ENCODE data around the gene RHOBTB3.

DNA sequence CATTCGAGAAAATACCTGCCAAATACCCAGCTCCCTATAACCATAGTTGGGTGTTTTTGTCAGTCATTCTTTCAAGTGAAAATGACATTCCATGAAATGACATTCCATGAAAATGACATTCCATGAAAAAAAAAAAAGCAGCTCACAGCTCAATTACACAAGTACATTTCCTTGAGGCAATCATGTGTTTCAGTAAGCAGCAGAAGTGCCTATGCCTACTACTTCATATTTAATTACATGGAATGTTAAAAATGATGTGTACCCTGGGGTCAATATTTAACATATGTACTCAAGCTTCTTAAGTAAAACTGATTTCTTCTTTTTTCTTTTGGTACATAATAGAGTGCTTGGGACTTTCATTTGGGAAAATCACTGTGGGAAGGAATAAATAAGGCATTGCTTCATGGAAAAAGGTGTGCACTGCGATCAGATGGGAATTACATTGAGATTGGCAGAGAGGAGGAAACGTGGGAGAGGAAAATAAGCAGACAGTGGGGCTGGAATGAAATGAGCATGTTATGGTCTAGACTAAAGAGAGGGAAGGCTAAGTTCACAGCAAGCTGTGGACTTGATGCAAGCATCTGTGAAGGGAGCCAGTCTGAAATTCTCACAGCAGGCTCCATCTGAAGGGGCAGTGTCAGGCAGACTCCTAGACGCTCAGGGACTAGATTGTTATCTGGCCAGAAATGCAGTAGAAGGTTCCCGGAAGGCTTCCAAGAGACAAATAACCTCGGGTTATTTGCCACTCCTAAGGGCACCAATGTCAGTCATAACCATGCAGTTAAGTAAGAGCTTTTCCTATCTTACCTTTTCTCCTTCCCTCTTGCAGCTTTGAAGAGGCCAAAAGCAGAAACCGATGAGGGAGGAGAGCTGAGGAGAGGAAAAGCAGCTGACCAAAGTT, 33.1 kb upstream of the RHOBTB3 start:
- TF ChIP-seq, protein P1, sequence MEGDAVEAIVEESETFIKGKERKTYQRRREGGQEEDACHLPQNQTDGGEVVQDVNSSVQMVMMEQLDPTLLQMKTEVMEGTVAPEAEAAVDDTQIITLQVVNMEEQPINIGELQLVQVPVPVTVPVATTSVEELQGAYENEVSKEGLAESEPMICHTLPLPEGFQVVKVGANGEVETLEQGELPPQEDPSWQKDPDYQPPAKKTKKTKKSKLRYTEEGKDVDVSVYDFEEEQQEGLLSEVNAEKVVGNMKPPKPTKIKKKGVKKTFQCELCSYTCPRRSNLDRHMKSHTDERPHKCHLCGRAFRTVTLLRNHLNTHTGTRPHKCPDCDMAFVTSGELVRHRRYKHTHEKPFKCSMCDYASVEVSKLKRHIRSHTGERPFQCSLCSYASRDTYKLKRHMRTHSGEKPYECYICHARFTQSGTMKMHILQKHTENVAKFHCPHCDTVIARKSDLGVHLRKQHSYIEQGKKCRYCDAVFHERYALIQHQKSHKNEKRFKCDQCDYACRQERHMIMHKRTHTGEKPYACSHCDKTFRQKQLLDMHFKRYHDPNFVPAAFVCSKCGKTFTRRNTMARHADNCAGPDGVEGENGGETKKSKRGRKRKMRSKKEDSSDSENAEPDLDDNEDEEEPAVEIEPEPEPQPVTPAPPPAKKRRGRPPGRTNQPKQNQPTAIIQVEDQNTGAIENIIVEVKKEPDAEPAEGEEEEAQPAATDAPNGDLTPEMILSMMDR (conservative IDR thresholded peaks at IDR 0.05) = no peak; the same call in 1 of the 2 replicates
- no peak for TF ChIP-seq ZFX (IDR thresholded peaks at IDR 0.05)
